Prostate gland (tissue), 2 donors: ENCODE results near the gene KIAA1328.

Experiments used
- POLR2AphosphoS5 ChIP-seq: sonication (generic); formaldehyde crosslinking; IDR thresholded peaks from one replicate; pipeline ENCODE4 v1.6.1; 2017; ENCODE audit warnings: antibody characterized with exemption
- TF ChIP-seq, protein P1 (sequence below), 4 experiments: fragments of 200-600 bp in 2 of 4; fragments of 450-650 bp in 2 of 4; sonication (generic) in 2 of 4; IDR thresholded peaks; 1 replicate in 3 of 4; 2 replicates in 1 of 4; pipeline ENCODE4 v1.5.1; 2016 to 2019; ENCODE audit warnings: antibody characterized with exemption in 4 of 4, mild to moderate bottlenecking in 2 of 4, moderate library complexity in 2 of 4

- TF ChIP-seq, protein P1, sequence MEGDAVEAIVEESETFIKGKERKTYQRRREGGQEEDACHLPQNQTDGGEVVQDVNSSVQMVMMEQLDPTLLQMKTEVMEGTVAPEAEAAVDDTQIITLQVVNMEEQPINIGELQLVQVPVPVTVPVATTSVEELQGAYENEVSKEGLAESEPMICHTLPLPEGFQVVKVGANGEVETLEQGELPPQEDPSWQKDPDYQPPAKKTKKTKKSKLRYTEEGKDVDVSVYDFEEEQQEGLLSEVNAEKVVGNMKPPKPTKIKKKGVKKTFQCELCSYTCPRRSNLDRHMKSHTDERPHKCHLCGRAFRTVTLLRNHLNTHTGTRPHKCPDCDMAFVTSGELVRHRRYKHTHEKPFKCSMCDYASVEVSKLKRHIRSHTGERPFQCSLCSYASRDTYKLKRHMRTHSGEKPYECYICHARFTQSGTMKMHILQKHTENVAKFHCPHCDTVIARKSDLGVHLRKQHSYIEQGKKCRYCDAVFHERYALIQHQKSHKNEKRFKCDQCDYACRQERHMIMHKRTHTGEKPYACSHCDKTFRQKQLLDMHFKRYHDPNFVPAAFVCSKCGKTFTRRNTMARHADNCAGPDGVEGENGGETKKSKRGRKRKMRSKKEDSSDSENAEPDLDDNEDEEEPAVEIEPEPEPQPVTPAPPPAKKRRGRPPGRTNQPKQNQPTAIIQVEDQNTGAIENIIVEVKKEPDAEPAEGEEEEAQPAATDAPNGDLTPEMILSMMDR (IDR thresholded peaks at IDR 0.05), result no peak
- TF ChIP-seq POLR2AphosphoS5, result no peak
Observed at GRCh38 chr18:37107748-37108522, 279.0 kb downstream of the KIAA1328 start.
